HG02938 (cell line): ENCODE results near the gene EYA4.

ENCODE experiments used
- ATAC-seq: cut with Tn5 transposase; IDR thresholded peaks from one replicate; pipeline ENCODE4 v1.9.1; 2021; ENCODE audit warnings: mild to moderate bottlenecking, moderate library complexity; ENCODE audit not compliant: unreplicated experiment

EYA4 gene

DNA sequence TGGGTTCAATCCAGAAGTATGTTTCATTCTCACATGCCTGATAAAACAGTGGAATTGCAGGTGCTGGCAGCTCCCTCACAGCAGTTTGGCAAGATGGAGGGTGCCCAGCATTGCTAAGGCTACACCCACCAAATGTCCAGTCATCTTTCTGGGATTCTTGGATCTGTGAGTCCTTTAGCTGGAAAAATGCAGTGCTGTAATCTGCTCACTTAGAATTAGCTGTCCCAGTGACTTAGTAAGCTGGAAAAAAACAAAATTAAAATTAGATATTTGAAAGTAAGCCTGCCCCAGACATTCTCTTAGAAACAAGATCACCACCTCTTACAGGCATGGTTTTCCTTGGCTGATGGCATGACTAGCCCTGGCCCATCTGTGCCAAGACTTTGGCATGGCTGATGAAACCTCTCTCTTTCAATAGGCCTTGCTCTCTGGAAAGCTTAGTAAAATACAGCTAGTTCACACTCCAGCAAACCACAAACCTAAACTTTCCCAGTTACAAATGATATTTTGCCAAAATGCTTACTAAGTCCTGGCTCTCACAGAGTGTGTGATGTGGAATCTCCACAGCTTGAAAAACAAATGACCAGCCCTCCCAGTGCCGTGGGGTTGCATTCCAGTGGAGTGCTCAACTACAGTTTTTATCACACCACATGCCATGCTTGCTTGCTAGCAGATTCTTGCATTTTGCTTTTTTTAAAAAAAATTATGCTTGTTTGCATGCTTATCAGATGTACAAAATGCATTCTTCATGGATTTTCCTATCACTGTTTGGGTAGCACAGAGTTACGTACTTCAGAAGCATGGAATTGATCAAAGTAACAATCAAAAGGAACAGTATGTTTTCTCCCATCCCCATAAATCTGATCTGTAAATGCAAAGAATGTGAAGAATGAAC is 261.5 kb downstream of the EYA4 start:
- ATAC-seq: no peak

DNA sequence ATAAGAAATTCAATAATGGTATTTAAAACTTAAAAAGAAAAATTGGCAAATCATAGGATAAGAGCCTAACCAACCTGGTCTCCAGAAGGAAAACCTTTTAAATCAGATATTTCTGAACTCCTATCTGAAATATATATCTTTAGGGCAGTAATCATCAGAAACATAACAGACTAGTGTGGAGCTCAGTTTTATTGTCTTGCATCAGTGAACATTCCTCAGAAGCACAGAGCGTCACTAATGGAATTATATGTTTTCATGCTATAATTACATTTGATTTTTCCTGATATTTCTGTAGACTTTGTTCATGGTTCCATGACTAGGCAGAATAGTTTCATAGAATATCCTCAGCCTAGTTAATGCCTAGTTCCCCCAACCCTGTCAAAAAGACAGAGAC is 262.2 kb downstream of the EYA4 start:
- ATAC-seq: no peak

DNA sequence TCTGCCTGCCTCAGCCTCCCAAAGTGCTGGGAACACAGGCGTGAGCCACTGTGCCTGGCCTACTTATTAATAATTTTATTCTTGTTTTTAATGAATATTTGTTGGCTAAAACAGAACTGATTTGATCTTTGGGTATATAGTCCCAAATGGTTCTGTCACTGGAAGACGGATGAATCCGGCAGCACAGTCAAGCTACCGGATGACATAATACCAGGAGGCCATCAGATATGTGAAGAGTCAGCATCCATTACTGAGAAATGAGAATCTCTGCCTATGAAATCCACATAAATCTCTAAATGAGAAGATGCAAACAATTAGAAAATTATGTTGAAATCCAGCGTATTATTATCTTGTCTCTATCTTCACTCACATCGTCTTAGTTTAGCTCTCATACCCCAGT is 263.0 kb downstream of the EYA4 start:
- ATAC-seq: no peak

DNA sequence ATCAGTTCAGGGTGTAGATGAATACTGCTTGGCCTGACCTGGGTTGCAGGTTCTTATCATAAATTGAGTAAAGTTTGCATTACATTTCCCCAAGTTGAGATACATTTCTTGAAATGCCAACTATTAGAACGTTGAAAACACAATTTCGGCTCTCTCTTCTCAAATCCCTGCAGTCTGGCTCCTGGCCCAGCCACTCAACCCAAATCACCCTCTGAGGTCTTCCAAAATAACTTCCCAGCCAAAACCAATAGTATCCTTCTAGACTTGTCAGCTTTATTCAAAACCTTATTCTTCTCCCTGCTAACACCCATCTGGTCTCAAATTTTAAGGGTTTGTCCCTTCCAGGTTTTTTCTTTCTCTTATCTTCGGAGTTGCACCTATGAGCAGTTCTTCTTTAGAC is 263.6 kb downstream of the EYA4 start:
- ATAC-seq: no peak

DNA sequence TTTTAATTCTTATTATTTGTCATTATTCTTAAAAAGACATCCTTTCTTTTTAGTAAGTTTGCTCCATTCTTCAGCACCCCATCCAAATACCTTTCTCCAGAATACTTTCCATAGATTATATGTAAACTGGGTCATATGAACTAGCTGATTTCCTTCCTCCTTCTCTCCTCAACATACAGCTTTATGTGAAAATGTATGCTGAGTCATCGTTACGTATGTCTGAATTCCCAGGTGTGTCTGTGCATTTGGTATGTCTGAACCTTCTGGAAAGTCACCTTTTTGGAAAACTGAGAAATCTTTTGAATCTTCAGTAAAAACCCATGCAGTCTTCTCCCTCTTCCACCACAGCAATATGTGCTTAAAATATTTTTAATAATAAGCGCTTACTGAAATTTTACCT is 264.5 kb downstream of the EYA4 start:
- ATAC-seq: no peak

DNA sequence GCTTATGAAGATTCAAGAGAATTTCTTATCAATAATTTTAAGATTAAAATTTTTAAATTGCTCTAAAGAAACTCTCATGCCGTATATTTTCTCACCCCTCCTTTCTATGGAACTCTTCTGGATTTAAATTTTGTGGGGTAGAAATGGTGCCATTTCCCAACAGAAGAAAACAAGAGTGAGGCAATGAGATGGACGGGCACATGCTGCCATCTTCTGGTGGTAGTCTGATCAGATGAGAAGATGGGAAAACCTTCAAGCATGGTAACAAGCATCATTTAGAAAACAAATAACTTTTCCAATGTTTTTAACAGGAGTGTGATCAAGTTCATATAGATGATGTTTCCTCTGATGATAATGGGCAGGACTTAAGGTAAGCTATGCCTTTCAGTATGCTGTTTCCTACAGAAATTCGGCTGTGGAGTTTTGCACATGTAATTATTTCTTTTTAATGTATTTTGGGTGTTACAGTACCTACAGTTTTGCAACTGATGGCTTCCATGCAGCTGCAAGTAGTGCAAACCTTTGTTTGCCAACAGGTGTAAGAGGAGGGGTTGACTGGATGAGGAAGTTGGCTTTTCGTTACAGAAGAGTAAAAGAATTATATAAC is 271.4 kb downstream of the EYA4 start:
- no peak for ATAC-seq

DNA sequence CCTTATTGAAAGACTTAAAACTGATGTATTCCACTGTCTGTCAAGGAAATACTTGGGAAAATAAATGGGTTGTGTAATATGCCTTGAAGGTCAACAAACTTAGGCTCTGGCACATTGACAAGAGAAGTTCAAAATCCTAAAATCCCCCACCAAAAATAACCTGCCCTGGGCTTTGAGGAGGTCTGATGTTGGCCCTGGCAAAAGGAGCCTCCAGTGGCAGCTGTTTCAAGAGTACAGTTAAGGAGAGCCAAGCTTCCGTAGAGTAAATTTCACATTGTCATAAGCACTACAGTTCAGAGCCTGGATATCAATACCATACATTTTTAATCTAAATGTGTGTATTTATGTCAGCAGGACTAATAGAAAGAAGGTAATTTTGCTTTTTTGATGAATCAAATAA is 282.7 kb downstream of the EYA4 start:
- no peak for ATAC-seq

DNA sequence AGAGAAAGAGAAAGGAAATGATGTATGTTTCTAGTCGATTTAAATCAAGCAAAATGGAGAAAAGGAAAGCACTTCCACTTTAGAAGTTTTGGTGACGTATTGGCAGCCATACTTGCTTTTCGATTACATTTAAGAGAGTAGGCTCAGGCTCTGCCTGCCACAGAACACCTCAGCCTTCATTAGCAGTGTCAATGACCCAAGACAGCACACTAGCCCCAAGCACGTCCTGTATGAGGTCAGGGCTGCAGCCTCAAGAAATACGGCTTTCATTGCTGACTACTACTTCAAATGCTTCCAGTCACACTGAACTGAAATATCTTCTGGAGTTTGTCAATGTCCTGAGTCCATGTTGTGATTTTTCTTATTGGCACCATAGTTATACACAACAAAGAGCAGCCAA is 285.3 kb downstream of the EYA4 start:
- ATAC-seq: no peak

DNA sequence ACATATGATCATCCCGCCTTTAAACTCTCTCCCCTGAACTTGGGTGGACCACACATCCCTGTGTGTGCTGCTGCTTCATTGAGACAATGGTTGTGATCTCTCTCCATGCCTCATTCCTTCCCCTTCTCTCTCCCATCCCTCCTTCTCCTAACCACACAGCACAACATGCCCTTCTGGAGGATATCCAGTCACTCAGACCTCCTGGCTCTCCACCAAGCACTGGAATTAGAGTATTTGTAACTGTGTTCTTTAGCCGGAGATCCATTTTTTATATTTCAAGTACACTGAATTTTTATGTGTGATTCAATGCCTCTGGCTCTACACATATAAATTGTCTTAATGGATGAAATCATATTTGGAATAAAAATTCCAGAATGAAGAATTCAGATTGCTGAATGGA is 287.4 kb downstream of the EYA4 start:
- no peak for ATAC-seq

DNA sequence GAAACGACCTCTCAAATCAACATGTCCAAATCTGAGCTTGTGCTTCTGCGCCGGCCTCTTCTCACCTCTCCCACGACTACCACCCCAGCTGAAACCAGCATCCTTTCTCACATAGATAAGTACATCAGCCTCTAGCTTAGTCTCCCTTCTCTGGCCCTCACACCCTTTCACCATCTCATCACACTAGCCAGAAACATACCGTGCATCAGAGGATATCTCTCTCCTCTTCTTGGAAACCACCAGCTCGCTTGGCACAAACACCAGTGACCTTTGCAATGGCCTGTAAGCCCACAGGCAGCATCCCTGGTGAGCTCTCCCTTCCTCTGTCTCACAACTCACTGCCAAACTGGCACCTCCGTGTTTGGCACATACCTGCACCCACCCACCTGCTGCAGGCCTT is 291.8 kb downstream of the EYA4 start:
- no peak for ATAC-seq

DNA sequence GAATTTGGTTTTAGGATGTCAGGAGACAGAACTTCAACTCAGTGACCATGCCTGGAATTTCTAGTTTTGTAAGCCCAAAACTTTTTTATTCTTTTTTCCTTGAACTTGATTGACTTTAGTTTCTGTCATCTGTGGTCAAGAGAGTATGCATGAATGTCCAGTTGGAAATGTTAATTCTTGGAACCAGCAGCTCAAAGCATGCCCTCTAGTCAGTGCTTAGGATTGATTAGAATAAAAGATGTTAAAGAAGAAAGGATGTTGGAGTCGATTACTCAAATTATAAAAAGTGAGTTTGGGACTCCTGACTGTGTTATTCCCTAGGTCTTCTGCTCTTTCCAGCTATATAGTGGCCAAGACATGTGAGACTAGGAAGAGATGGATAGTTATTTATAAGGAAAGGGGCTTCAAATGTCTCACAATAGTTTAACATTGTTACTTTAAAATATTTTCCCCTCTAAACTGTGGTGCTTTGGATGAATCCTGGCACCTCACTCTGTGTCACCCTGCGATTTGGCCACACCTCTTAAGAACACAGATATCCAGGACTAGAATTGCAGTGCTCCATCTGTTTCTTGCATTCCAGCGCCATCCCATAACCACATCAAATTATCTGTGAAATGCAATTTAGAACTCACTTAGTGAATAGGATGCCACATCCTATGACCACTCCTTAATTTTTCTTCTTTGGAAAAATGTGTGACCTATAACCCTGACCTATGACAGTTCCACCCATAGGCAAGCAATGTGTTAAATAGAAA is 298.5 kb downstream of the EYA4 start:
- no peak for ATAC-seq

DNA sequence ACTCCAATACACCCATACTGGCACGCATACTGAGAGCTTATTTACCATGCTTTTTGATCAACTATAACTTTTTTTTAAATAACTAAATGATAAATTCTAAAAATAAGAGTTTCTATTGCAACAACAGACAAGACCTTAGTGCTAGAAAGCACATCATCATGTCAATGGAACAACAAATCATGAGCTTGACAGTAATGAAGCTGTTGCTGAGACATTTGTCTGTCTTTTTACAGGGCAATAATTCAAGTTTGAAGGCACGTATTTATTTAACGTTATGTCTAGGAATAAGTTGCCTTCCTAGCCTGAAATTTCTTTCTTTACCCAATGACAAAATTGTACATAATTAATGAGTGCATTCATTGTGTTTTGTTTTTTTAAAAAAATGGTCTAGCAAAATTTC is 299.2 kb downstream of the EYA4 start:
- ATAC-seq: no peak

DNA sequence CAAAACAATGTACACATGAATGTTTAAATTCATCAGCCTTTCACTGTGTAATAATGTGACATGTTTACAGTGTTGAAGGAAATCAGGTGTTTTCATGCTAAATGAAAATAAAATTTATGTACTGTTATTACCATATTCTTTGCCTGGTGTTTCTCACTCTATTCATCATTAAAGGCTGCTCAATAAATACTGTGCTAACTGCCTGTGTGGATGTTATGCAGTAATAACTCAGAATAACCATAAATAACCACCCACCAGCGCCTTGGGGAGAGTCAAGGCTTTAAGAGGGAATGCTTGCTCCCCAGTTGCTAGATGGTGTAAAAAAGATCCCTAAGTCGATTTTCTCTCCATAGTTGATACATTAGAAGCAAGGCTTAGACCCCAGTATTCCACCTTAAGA is 299.9 kb downstream of the EYA4 start:
- no peak for ATAC-seq

DNA sequence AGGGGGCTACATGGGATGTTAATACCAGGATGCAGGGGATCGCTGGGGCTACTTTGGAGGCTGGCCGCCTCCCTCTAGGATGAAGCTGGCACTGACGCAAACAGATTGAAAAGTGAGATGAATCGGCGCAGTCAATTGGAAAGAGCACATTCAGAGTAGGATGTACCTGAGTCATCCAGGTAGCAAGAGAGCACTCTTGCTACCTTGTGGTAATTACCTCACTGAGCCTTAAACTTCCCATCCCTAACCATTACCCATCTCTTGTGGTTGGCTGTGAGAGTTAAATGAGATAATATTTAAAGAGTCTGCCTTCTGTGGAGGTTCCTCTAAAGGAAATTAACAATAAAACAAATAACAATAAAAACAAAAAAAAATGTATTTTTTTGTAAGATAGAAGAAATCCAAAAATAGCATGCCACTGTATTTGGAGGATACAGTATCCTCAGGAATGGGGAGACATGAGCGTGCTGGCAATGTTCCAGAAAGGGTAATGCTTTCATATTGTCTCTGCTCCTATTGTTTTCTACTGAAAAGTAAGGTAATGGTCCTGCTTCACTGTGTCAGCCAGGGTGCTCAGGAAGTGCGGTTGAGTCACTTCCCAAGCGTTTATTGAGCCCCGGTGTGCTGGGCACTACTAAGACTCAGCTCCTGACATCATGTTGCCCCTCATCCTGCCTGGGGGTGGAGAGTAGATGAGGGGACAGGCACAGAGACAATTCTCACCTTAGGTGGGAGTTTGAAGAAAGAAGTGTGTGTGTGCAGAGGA is 301.1 kb downstream of the EYA4 start:
- no peak for ATAC-seq

DNA sequence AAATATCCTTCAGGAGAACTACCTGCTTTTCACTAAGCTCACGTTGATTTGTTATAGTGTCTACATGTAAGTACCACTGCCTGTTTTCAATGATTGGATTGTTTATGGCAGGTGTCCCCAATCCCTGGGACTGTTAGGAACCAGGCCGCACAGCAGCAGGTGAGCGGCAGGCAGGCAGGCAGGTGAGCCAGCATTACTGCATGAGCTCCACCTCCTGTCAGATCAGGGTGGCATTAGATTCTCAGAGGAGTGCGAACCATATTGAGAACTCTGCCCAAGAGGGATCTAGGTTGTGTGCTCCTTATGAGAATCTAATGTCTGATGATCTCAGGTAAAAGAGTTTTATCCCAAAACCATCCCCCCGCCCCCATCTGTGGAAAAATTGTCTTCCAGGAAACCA is 303.3 kb downstream of the EYA4 start:
- ATAC-seq: no peak

DNA sequence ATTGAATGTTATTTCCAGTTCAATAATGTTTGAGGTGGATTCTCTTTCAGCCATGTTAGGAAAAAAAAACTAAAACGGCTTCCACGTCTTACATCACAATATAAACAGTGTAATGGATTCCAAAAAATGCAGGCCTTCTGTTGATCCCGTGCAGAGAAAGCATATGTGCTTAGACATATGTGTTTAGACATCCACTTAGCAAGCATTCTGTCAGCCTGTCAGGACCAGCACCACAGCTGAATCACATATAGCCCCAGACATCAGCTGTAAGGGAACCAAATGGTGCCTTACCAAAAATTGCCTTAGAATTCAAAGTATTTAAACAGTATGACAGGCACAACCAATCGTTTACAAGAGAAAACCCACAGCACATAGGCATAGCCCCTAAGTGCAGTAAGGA is 304.9 kb downstream of the EYA4 start:
- no peak for ATAC-seq

DNA sequence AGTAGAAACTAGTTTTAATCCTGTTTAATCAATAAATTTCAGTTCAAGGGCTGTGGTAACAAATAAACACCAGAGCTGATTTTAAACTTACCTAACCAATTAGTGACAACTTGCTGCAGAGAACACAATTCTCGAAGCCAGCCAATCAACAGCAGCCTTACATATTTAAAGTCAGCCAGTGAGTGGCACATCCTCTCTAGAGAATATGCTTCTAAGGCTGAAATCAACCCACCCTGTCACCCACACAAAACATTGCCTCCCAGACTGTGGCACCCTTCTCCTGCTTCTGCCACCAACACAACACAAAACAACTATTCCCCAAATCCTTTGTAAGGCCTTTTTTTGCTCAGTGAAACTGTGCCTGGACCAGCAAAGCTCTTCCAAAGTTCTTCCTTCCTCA is 306.0 kb downstream of the EYA4 start:
- no peak for ATAC-seq

DNA sequence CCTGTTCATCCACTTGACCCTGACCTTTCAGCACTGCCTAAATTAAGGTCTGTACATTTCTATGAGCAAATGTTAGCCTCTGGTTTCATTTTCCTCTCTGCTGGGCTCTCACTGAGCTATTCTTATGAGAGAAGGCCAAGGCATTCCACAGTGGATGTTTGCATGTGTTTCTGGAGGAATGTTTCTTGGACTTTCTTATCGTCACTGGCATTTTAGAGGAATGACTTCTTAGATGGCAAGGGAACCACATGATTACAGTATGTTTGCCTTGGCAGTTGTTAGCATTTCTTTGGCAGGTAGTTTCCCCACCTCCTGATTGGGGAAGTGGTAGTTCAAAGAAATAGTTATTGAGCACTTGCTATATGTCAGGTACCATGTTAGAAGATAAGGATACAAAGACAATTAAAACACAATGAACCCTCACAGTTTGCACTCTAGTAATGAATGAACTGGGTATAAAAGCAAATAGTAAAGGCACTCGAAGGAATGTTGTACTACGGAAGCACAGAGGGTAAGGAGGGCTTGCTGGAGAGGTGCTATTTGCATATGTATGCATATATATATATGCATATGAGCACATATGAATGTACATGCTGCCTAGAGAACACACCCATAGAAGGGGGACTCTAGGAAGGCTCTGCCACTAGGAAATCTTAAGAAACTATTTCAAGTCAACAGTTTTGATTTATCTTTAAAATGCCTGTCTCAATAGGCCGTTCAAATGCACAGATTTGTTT is 307.4 kb downstream of the EYA4 start:
- no peak for ATAC-seq

DNA sequence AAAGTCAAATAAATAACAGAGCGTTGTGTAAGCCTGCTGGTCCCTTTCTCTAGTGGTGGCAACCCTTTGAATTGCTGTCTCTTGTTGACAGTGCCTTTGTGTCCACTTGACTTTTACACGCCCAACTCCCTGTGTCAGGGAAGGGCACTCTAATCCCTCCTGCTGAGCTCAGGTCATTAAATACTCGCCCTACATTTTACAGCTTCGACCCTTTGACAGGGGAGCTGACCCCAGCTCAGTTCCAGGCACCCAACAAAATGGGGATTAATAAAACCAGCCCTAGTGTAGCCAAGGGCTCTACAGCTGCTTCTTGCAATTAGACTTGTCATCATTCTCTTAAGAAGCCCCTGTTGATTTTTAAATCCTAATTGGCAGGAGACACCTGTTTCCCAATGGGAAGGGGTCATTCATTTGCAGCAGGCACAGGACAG is 308.2 kb downstream of the EYA4 start:
- ATAC-seq: no peak

DNA sequence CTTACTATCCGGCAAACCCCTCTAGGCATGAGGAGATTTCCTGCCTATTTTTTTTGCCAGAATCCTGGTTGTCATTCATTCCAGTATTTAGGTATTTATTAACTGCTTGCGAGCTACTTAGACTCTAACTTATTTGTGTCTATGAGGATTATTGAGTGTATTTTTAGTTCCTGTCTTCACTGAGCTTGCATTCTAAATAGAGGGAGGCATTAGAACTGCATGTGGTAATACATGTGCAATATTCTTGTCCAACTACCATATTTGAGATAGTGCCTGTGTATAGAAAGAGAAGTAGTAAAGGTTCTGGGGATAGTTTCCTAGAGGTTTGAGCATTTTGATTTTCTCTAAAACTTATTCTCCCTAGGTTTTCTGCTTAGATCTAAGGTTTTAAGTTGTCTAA is 308.9 kb downstream of the EYA4 start:
- ATAC-seq: no peak

DNA sequence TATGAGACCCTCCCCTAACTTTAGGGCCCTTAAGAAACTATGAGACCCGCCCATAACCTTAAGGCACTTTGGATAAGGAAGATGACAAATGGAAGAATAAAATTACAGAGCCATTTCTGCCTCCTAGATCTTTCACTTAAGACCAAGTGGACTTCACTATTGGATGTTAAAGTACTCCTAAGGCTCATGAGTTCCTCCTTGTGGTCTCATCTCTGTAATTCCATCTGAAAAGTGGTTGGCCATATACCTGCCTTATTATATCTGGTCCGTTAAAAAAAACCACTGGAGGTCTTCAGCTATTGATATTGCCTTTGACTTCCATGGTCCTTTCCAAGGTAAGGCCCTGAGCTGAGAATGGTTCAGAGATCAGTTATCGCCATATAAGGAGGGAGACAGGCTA is 310.3 kb downstream of the EYA4 start:
- ATAC-seq: no peak
